Stomach (tissue), 4 donors: ENCODE data around the gene VSIG2.

Experiments
- EP300 ChIP-seq: sonication (generic); formaldehyde crosslinking; IDR thresholded peaks from one replicate; pipeline ENCODE4 v1.6.1; 2017; ENCODE audit warnings: antibody characterized with exemption
- POLR2A ChIP-seq, 4 donors: fragments of 450-650 bp; IDR thresholded peaks; one replicate each; pipeline ENCODE4 v1.6.1; 2016; ENCODE audit warnings: antibody characterized with exemption in 4 of 4, control low read depth in 2 of 4, mild to moderate bottlenecking in 1 of 4, moderate library complexity in 1 of 4
- POLR2AphosphoS5 ChIP-seq, 3 donors: sonication (generic); formaldehyde crosslinking; IDR thresholded peaks; one replicate each; pipeline ENCODE4 v1.6.1; 2016; ENCODE audit warnings: antibody characterized with exemption in 3 of 3
- TF ChIP-seq, protein P1 (sequence below), 7 experiments: fragments of 450-650 bp in 4 of 7; fragments of 200-600 bp in 3 of 7; sonication (generic) in 3 of 7; IDR thresholded peaks; one replicate each; pipeline ENCODE4 v1.5.1; 2016 to 2019; ENCODE audit warnings: antibody characterized with exemption in 7 of 7, control low read depth in 2 of 7, mild to moderate bottlenecking in 1 of 7

DNA sequence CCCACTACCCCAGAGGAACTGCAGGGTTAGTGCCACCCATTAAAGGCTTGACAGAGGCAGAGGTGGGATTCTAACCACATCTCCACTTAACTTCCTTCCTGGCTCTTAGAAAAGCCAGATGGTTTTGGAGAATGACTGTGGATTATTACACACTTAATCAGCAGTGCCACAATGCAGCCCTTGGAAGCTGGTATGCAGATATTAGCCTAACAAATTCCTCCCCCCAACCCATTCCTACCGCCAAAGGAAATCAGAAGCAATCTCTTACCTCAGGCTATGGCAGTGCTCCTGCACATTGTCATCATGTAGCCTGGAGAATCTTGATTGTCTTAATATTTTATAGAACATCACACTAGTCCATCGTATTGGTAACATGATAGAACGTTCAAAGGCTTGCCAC lies 35.5 kb downstream of the VSIG2 start:
- TF ChIP-seq, protein P1, sequence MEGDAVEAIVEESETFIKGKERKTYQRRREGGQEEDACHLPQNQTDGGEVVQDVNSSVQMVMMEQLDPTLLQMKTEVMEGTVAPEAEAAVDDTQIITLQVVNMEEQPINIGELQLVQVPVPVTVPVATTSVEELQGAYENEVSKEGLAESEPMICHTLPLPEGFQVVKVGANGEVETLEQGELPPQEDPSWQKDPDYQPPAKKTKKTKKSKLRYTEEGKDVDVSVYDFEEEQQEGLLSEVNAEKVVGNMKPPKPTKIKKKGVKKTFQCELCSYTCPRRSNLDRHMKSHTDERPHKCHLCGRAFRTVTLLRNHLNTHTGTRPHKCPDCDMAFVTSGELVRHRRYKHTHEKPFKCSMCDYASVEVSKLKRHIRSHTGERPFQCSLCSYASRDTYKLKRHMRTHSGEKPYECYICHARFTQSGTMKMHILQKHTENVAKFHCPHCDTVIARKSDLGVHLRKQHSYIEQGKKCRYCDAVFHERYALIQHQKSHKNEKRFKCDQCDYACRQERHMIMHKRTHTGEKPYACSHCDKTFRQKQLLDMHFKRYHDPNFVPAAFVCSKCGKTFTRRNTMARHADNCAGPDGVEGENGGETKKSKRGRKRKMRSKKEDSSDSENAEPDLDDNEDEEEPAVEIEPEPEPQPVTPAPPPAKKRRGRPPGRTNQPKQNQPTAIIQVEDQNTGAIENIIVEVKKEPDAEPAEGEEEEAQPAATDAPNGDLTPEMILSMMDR (IDR thresholded peaks at IDR 0.05): no peak
- no peak for TF ChIP-seq EP300
- no peak for TF ChIP-seq POLR2A (IDR thresholded peaks at IDR 0.05)
- no peak for TF ChIP-seq POLR2AphosphoS5 (IDR thresholded peaks at IDR 0.05)
